PC-9 (cell line): ENCODE data around the gene STAB2. TPM values are rescaled to one million over a fixed set of nuclear protein-coding genes. Genes with fewer than 3 reads are reported as not detected.

Source experiments
- BruUV-seq: library from RNA; stranded (reverse); fragments of 400-500 nt; replicated peaks from 2 replicates; lab custom pipeline; 2021; lab: Mats Ljungman, UMichigan
- CTCF ChIA-PET: fragments of 300-600 bp; sonication (Branson Sonifier 250); formaldehyde crosslinking; loops from one replicate; lab custom pipeline; 2022; ENCODE audit warnings: antibody characterized with exemption; lab: Charles Lee
- POLR2A ChIA-PET: fragments of 300-600 bp; sonication (Branson Sonifier 250); formaldehyde crosslinking; loops from one replicate; lab custom pipeline; 2022; ENCODE audit warnings: antibody characterized with exemption; ENCODE audit not compliant: unreplicated experiment; lab: Charles Lee
- DNase-seq, 2 experiments: peaks; one replicate each; pipeline versions ENCODE4 v3.0.0 to v3.0.0-alpha.2; 2015 to 2022; ENCODE audit warnings: mixed read lengths in 1 of 2
- H2AFZ ChIP-seq: fragments of 200-600 bp; sonication (generic); 2 replicates; pipeline ENCODE4 v1.8.1; 2017; ENCODE audit warnings: antibody characterized with exemption
- H3F3A ChIP-seq: fragments of 200-600 bp; sonication (generic); 2 replicates; pipeline ENCODE4 v1.8.1; 2017; ENCODE audit warnings: antibody characterized with exemption, mild to moderate bottlenecking, low read depth; ENCODE audit not compliant: insufficient read depth
- H3K27ac ChIP-seq: fragments of 200-600 bp; sonication (generic); 2 replicates; pipeline ENCODE4 v1.6.1; 2016; ENCODE audit warnings: mixed run types
- H3K27me3 ChIP-seq: fragments of 200-600 bp; sonication (generic); 2 replicates; pipeline ENCODE4 v1.6.1; 2016; ENCODE audit warnings: low read depth, mixed run types; ENCODE audit not compliant: insufficient read depth
- H3K36me3 ChIP-seq: fragments of 200-600 bp; sonication (generic); 2 replicates; pipeline ENCODE4 v1.6.1; 2016; ENCODE audit warnings: low read depth, mixed run types
- H3K4me1 ChIP-seq: fragments of 200-600 bp; sonication (generic); replicated peaks from 2 replicates; pipeline ENCODE4 v1.6.1; 2016; ENCODE audit warnings: mixed run types; ENCODE audit not compliant: insufficient read depth
- H3K4me2 ChIP-seq: fragments of 200-600 bp; sonication (generic); 2 replicates; pipeline ENCODE4 v1.6.1; 2017; ENCODE audit warnings: mixed run types
- H3K4me3 ChIP-seq: fragments of 200-600 bp; sonication (generic); 2 replicates; pipeline ENCODE4 v1.6.1; 2016; ENCODE audit warnings: mixed run types
- H3K79me2 ChIP-seq: fragments of 200-600 bp; sonication (generic); 2 replicates; pipeline ENCODE4 v1.6.1; 2017; ENCODE audit warnings: low read depth, mixed run types
- H3K9me2 ChIP-seq: fragments of 200-600 bp; sonication (generic); 2 replicates; pipeline ENCODE4 v1.8.1; 2017; ENCODE audit warnings: mild to moderate bottlenecking; ENCODE audit not compliant: insufficient read depth
- H3K9me3 ChIP-seq: fragments of 200-600 bp; sonication (generic); 2 replicates; pipeline ENCODE4 v1.8.1; 2016; ENCODE audit warnings: low read depth; ENCODE audit not compliant: insufficient read depth
- H4K20me1 ChIP-seq: fragments of 200-600 bp; sonication (generic); 2 replicates; pipeline ENCODE4 v1.8.1; 2017; ENCODE audit not compliant: insufficient read depth
- CTCF ChIP-seq: fragments of 200-600 bp; sonication (generic); conservative IDR thresholded peaks from 2 replicates; pipeline ENCODE4 v1.6.1; 2017; ENCODE audit warnings: mixed run types, antibody characterized with exemption, mild to moderate bottlenecking, moderate library complexity
- EZH2 ChIP-seq: fragments of 200-600 bp; sonication (generic); IDR thresholded peaks from 2 replicates; pipeline ENCODE4 v1.8.0; 2017; ENCODE audit warnings: antibody characterized with exemption, low read depth
- intact Hi-C: fragments of 100-400 bp; cut with micrococcal nuclease; formaldehyde crosslinking; loops from one replicate; pipeline ENCODE4 v1.10.0; 2022; ENCODE audit not compliant: unreplicated experiment
- total RNA-seq: library from RNA; stranded (reverse); gene quantifications from 2 replicates; pipeline ENCODE4 v1.2.3, GENCODE V29; 2021

STAB2 gene
- total RNA-seq, 1 experiment from 2014 or later: not detected

GRCh38 chr12:103569278-103569677 lies 17.8 kb upstream of the STAB2 start:
- peaks cover 24% of the 10 kb centered on the region; the same call in 1 of the 2 replicates for H3K27me3 ChIP-seq
- no peak overlapping the region for H3K27ac ChIP-seq
- H3F3A ChIP-seq: no peaks in the 10 kb centered on the region
- TF ChIP-seq EZH2: no peak
- no peak for TF ChIP-seq CTCF
- H3K4me2 ChIP-seq: no peak overlapping the region
- no peaks in the 10 kb centered on the region for H3K9me2 ChIP-seq
- no peaks in the 10 kb centered on the region for H4K20me1 ChIP-seq
- DNase-seq: no peak
- ChIA-PET CTCF (no interaction called here), POLR2A (no interaction called here)
- peaks cover 11% of the 10 kb centered on the region; the same call in 1 of the 2 replicates for H3K9me3 ChIP-seq
- intact Hi-C loops: no loop called here
- no peak overlapping the region for H3K4me3 ChIP-seq
- no TSS peak for BruUV-seq
- no peaks in the 10 kb centered on the region for H3K36me3 ChIP-seq
- H3K4me1 ChIP-seq: no peaks in the 10 kb centered on the region
- no peaks in the 10 kb centered on the region for H3K79me2 ChIP-seq
- no peak overlapping the region for H2AFZ ChIP-seq

- H3F3A ChIP-seq: no peaks in the 10 kb centered on the region
- H3K4me3 ChIP-seq: no peak overlapping the region
- no peaks in the 10 kb centered on the region for H3K9me2 ChIP-seq
- ChIA-PET POLR2A (interaction anchor here (0.6 kb wide), 1 partner anchor 190 kb away, joined by 3 read pairs; no protein-coding TSS in a partner anchor), CTCF (no interaction called here)
- H3K9me3 ChIP-seq: peaks cover 2% of the 10 kb centered on the region; the same call in 1 of the 2 replicates
- TF ChIP-seq EZH2: no peak
- no peak for TF ChIP-seq CTCF
- BruUV-seq: no TSS peak
- no peak overlapping the region for H3K4me2 ChIP-seq
- H3K27ac ChIP-seq: no peak overlapping the region
- no peak overlapping the region for H2AFZ ChIP-seq
- H4K20me1 ChIP-seq: no peaks in the 10 kb centered on the region
- peaks cover 25% of the 10 kb centered on the region; the same call in 1 of the 2 replicates for H3K27me3 ChIP-seq
- no peaks in the 10 kb centered on the region for H3K79me2 ChIP-seq
- no peaks in the 10 kb centered on the region for H3K36me3 ChIP-seq
- peaks cover 4% of the 10 kb centered on the region; the same call in 1 of the 2 replicates for H3K4me1 ChIP-seq
- intact Hi-C loops: no loop called here
- DNase-seq: peak in 1 of 2 experiments; percentile 17
These were observed 15.8 kb upstream of the STAB2 start for GRCh38 chr12:103571286-103571685.

GRCh38 chr12:103572312-103573045 lies 14.6 kb upstream of the STAB2 start:
- intact Hi-C loops: no loop called here
- no peak for TF ChIP-seq CTCF
- no peak for TF ChIP-seq EZH2

More at GRCh38 chr12:103572312-103573045, 14.6 kb upstream of the STAB2 start:
- Histone ChIP-seq H3K27me3 (peaks cover 25% of the 10 kb centered on the region; the same call in 1 of the 2 replicates), H3K9me3 (no peaks in the 10 kb centered on the region), H2AFZ (no peak overlapping the region), H3K4me3 (no peak overlapping the region), H3F3A (no peaks in the 10 kb centered on the region), H3K36me3 (no peaks in the 10 kb centered on the region), H3K79me2 (no peaks in the 10 kb centered on the region), H3K9me2 (no peaks in the 10 kb centered on the region), H4K20me1 (no peaks in the 10 kb centered on the region), H3K4me2 (no peak overlapping the region), H3K4me1 (peaks cover 4% of the 10 kb centered on the region; the same call in 1 of the 2 replicates), H3K27ac (no peak overlapping the region)
- no peak for DNase-seq
- BruUV-seq: no TSS peak
- POLR2A ChIA-PET: no interaction called here
- CTCF ChIA-PET: no interaction called here
